ENCODE results near the gene MMUT. TPM values are rescaled to one million over a fixed set of nuclear protein-coding genes. Genes with fewer than 3 reads are reported as not detected.

Gene MMUT
- total and polyA plus RNA-seq, 10 of the 15 experiments (the other 5 are each of a cell fraction or from before 2014, with no cell fraction given): 6.6 to 21.5 (median 13.5) TPM

- ChIA-PET RAD21 (ENCODE audit: unreplicated experiment) (no interaction called here), POLR2A (no interaction called here), SMC1A (ENCODE audit: uncharacterized antibody, unreplicated experiment) (interaction anchor here (0.6 kb wide), 1 partner anchor 8 kb away, joined by 3 read pairs; no protein-coding TSS in a partner anchor), CTCF (interaction anchor here (1.3 kb wide), 1 partner anchor 1618 kb away, joined by 4 read pairs; no protein-coding TSS in a partner anchor)
- no TSS peak for BruUV-seq (replicated peaks)
- DNase-seq (ENCODE audit: low read depth, low spot score) (no peak), ATAC-seq (no peak), FAIRE-seq (no peak)
- Histone ChIP-seq H3K4me3 (no peak overlapping the region), H3K9ac (ENCODE audit: control insufficient read depth, insufficient read depth, low read length) (no peak overlapping the region), H3K27me3 (replicated peaks in 1 of 2; ENCODE audit: control insufficient read depth in 2 of 2, insufficient read depth in 2 of 2, low read length in 1 of 2) (no peaks in the 10 kb centered on the region), H2AFZ (ENCODE audit: control insufficient read depth, low read depth, low read length) (no peak overlapping the region), H3K4me2 (ENCODE audit: control insufficient read depth, insufficient read depth) (no peak overlapping the region), H3K79me2 (ENCODE audit: control insufficient read depth, insufficient read depth, low read length) (no peaks in the 10 kb centered on the region), H4K20me1 (ENCODE audit: control insufficient read depth, insufficient read depth) (no peaks in the 10 kb centered on the region), H3K27ac (ENCODE audit: control insufficient read depth, insufficient read depth) (no peak overlapping the region), H3K4me1 (ENCODE audit: control insufficient read depth, insufficient read depth, low read length) (no peaks in the 10 kb centered on the region), H3K9me3 (replicated peaks; ENCODE audit: control insufficient read depth, insufficient read depth, low read length) (no peaks in the 10 kb centered on the region), H3K36me3 (ENCODE audit: control insufficient read depth in 2 of 2, insufficient read depth in 2 of 2, low read length in 1 of 2) (no peaks in the 10 kb centered on the region)
- intact Hi-C loops (cut with micrococcal nuclease; ENCODE audit: unreplicated experiment): no loop called here
- WGBS (ENCODE audit: insufficient coverage, insufficient replicate concordance, low lambda C conversion rate, missing lambda C conversion rate): 37% methylated on average over 5 of the region's 5 CpGs
- TF ChIP-seq NFYA (IDR thresholded peaks at IDR 0.05; ENCODE audit: borderline replicate concordance, low read depth, low read length): no peak
- TF ChIP-seq ATF2 (IDR thresholded peaks at IDR 0.05; ENCODE audit: low read length): no peak
- no peak for TF ChIP-seq RBBP5 (conservative IDR thresholded peaks at IDR 0.05)
- TF ChIP-seq IKZF2 (IDR thresholded peaks at IDR 0.05): no peak
- no peak for TF ChIP-seq ZBED1 (IDR thresholded peaks at IDR 0.05; ENCODE audit: borderline replicate concordance)
- TF ChIP-seq CREM (IDR thresholded peaks at IDR 0.05; ENCODE audit: low read depth): no peak
- no peak for TF ChIP-seq IRF4 (IDR thresholded peaks at IDR 0.05; ENCODE audit: low read depth, low read length)
- no peak for TF ChIP-seq USF2 (IDR thresholded peaks at IDR 0.05; ENCODE audit: borderline replicate concordance, low read depth, low read length)
- TF ChIP-seq ZNF622 (IDR thresholded peaks at IDR 0.05): no peak
- TF ChIP-seq CEBPB (IDR thresholded peaks at IDR 0.05; ENCODE audit: borderline replicate concordance in 1 of 2, low read depth in 2 of 2, low read length in 2 of 2): no peak
- in situ Hi-C loops (cut with MboI): loop anchor here (5.0 kb wide), 1 partner anchor 1624 kb away; the partner anchor contains the start of gene OPN5
Observed at GRCh38 chr6:49406250-49406970, 56.6 kb downstream of the MMUT start.

Measured in GM12878 (cell line).